Glutamatergic neuron (in vitro differentiated cells): ENCODE results near the gene MFSD6. TPM values are rescaled to one million over a fixed set of nuclear protein-coding genes. Genes with fewer than 3 reads are reported as not detected.

Experiments
- DNase-seq: peaks from one replicate; pipeline ENCODE4 v3.0.0; 2022
- H3K27ac Mint-ChIP-seq: one replicate; pipeline ENCODE4 v1.8.0; 2020; ENCODE audit warnings: mild to moderate bottlenecking, mixed read lengths, inconsistent platforms; ENCODE audit not compliant: unreplicated experiment
- H3K27me3 Mint-ChIP-seq: one replicate; pipeline ENCODE4 v1.8.0; 2020; ENCODE audit warnings: mild to moderate bottlenecking, moderate library complexity, mixed read lengths, inconsistent platforms; ENCODE audit not compliant: unreplicated experiment
- H3K36me3 Mint-ChIP-seq: one replicate; pipeline ENCODE4 v1.8.0; 2020; ENCODE audit warnings: mild to moderate bottlenecking, mixed read lengths, inconsistent platforms; ENCODE audit not compliant: unreplicated experiment
- H3K4me1 Mint-ChIP-seq: one replicate; pipeline ENCODE4 v1.8.0; 2020; ENCODE audit warnings: mild to moderate bottlenecking, low read depth, mixed read lengths, inconsistent platforms; ENCODE audit not compliant: unreplicated experiment
- H3K4me3 Mint-ChIP-seq: one replicate; pipeline ENCODE4 v1.8.0; 2020; ENCODE audit warnings: mild to moderate bottlenecking, mixed read lengths, inconsistent platforms; ENCODE audit not compliant: unreplicated experiment
- H3K9me3 Mint-ChIP-seq: one replicate; pipeline ENCODE4 v1.8.0; 2020; ENCODE audit warnings: mild to moderate bottlenecking, moderate library complexity, mixed read lengths, inconsistent platforms; ENCODE audit not compliant: unreplicated experiment
- total RNA-seq: library from RNA; stranded (reverse); fragmentation: NEBNext Ultra II Directional; extraction: Animal tissue kit (Norgen Biotek cat#: 25700); gene quantifications from one replicate; pipeline ENCODE4 v1.2.1, GENCODE V29; 2021; ENCODE audit not compliant: unreplicated experiment
- TF ChIP-seq, protein P1 (sequence below): fragments of 200-600 bp; sonication (generic); IDR thresholded peaks from one replicate; pipeline ENCODE4 v1.5.0; 2021; ENCODE audit not compliant: partially characterized antibody, unreplicated experiment

The MFSD6 gene
- total RNA-seq, 1 donor from 2014 or later, result 31.0 TPM

DNA sequence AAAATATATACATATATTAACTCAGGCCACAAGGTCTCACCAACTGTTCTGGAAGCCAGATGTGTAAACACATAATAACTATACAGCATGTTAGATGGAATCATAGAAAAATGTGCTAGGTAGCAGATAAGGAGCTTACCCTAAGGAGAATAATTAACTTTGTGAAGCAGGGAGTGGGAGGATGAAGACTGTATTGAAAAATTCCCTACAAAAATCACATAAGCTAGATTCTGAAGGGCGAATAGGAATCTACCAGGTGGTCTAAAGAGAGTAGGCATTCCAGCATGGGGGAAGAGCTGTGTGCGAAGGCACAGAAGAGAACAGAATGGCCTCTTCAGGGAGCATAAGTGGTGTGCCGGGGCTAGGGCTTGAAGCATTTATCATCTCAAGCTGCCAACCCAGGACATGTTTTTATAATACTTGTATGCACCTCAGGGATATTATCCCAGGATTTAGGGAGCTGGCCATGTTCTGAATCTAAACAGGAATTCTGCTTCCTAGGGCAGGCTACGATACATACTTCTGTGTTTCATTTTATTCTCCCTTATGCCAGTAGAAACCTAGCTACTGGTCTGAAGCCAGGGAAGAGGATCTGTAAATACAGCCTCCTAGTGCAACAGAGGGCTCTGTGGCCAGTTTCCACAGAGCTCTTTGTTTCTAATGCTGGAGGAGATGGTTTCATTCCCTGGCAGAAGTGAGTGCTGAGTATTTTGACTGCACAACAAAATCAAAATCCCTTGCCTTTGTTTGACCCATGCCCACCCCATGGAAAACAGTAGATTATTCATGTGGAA is 69.7 kb downstream of the MFSD6 start:
- H3K27ac Mint-ChIP-seq, result no peak overlapping the region
- DNase-seq, result no peak

DNA sequence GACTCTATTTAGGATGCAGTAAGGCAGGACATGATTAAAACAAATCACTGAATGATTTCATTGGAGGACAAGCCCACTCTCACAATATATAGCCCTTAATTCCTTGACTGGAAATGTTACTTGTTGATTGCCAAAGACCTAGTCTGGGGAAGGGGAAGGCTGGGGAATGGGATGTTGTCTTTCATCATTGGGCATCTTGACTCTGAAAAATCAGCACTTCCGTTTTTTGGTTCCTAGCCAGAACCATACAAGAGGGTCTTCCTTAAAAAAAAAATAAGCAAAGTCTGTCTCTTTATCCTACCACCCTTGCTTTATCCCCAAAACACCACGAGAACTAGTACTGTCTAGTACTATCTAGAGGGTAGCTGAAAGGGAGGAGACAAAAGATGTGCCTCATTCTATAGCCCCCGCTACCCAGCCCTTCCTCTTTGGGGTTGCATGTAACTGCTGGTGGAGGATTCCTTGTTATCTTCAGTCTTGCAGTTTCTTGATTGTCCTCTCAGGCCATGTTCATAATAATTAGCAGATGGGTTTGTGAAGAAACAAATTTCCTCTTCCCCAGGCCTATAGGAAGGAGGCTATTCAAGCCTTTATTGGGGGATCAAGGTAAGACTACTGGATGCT is 70.5 kb downstream of the MFSD6 start:
- no peaks in the 10 kb centered on the region for H3K4me1 Mint-ChIP-seq
- TF ChIP-seq, protein P1, sequence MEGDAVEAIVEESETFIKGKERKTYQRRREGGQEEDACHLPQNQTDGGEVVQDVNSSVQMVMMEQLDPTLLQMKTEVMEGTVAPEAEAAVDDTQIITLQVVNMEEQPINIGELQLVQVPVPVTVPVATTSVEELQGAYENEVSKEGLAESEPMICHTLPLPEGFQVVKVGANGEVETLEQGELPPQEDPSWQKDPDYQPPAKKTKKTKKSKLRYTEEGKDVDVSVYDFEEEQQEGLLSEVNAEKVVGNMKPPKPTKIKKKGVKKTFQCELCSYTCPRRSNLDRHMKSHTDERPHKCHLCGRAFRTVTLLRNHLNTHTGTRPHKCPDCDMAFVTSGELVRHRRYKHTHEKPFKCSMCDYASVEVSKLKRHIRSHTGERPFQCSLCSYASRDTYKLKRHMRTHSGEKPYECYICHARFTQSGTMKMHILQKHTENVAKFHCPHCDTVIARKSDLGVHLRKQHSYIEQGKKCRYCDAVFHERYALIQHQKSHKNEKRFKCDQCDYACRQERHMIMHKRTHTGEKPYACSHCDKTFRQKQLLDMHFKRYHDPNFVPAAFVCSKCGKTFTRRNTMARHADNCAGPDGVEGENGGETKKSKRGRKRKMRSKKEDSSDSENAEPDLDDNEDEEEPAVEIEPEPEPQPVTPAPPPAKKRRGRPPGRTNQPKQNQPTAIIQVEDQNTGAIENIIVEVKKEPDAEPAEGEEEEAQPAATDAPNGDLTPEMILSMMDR, result no peak
- no peak for DNase-seq

More for the DNA sequence above, 69.7 kb downstream of the MFSD6 start:
- TF ChIP-seq, protein P1, result no peak
- Mint-ChIP-seq H3K27me3 (peaks cover 2% of the 10 kb centered on the region), H3K36me3 (no peaks in the 10 kb centered on the region), H3K9me3 (peaks cover 2% of the 10 kb centered on the region), H3K4me3 (no peak overlapping the region), H3K4me1 (no peaks in the 10 kb centered on the region)

DNA sequence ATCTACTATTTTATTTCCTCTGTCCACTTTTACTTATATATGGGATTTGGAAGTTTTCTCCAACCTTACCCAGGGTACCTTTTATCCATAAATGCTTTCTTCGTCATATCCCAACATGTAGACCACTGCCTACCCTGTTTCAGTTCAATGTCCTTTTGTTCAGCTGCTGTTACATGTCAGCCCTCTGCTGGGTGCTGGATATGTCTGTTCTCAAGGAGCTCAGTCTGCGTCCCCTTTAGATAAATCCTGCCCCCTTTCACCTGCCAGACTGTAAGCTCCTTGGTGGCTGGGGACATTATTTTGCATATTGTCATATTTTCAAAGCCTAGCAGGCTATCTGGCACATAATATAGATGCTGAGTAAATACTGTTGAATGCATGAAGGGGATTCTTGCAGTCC is 73.2 kb downstream of the MFSD6 start:
- Mint-ChIP-seq H3K36me3 (no peaks in the 10 kb centered on the region), H3K4me1 (peaks cover 3% of the 10 kb centered on the region), H3K4me3 (no peak overlapping the region), H3K27me3 (no peaks in the 10 kb centered on the region), H3K27ac (no peak overlapping the region), H3K9me3 (no peaks in the 10 kb centered on the region)
- no peak for DNase-seq
- TF ChIP-seq, protein P1, result no peak

More for the DNA sequence above, 70.5 kb downstream of the MFSD6 start:
- Mint-ChIP-seq H3K4me3 (no peak overlapping the region), H3K27me3 (no peaks in the 10 kb centered on the region), H3K36me3 (no peaks in the 10 kb centered on the region), H3K27ac (no peak overlapping the region), H3K9me3 (peaks cover 2% of the 10 kb centered on the region)

DNA sequence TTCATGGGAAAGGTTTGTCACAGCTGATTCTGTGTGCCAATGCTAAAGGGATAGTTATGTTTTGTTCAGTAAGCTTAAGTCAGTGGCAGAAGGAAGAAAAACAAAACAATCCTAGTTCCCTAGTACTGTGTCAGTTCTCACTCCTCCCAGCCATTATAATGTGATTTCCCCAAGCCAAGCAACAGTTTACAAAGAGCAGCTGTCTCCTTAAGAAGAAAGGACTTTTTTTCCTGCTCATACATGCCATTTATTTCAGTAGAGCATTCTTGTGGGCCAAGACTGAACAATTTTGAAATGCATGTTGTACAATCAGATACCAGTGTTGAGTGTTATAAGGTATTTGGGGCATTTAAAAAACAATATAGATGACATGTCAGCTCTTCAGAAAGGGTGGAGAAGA is 74.3 kb downstream of the MFSD6 start:
- Mint-ChIP-seq H3K27me3 (no peaks in the 10 kb centered on the region), H3K36me3 (no peaks in the 10 kb centered on the region), H3K9me3 (no peaks in the 10 kb centered on the region), H3K27ac (no peak overlapping the region), H3K4me3 (no peak overlapping the region), H3K4me1 (peaks cover 4% of the 10 kb centered on the region)
- DNase-seq, result no peak
- TF ChIP-seq, protein P1, result no peak
